Activated T-helper 9 cell treated with anti-CD3 and anti-CD28 coated beads, Interleukin-2, amount 50 U/mL, for 16 hours (primary cell): ENCODE data around the gene PER3.

Source experiments
- DNase-seq: peaks from one replicate; pipeline ENCODE4 v3.0.0-alpha.2; 2020; ENCODE audit warnings: low read depth

Gene PER3

GRCh38 chr1:7783826-7784491 is at the start of gene PER3:
Gene PER3, plus strand, starts transcription at chr1:7784291. Its CDS starts 587 bp downstream, at chr1:7784878.
- DNase-seq, result peak; percentile 87

- DNase-seq, result no peak
Observed at GRCh38 chr1:7738044-7738443, 46.0 kb upstream of the PER3 start.

GRCh38 chr1:7743346-7743745 is 40.7 kb upstream of the PER3 start:
- DNase-seq, result no peak

GRCh38 chr1:7744882-7745281 is 39.2 kb upstream of the PER3 start:
- DNase-seq, result no peak

- no peak for DNase-seq
Observed at GRCh38 chr1:7745783-7746182, 38.3 kb upstream of the PER3 start.

DNA sequence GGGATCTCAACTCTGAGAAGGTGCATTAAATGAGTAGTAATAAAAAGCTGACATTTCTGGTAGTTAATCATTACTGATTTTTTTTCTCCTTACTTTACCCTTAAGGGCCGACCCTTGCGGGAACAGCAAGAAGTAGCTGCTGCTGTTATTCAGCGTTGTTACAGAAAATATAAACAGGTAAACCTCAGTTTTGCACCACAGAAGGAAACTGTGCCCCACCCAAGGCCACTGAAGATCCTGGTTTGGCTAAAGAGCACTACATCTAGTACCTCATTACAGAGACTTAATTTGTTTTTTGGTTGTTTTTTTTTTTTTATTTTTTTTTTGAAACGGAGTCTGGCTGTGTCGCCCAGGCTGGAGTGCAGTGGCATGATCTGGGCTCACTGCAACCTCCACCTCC is 36.5 kb upstream of the PER3 start:
- no peak for DNase-seq

- no peak for DNase-seq
Observed at GRCh38 chr1:7749126-7749525, 35.0 kb upstream of the PER3 start.

DNA sequence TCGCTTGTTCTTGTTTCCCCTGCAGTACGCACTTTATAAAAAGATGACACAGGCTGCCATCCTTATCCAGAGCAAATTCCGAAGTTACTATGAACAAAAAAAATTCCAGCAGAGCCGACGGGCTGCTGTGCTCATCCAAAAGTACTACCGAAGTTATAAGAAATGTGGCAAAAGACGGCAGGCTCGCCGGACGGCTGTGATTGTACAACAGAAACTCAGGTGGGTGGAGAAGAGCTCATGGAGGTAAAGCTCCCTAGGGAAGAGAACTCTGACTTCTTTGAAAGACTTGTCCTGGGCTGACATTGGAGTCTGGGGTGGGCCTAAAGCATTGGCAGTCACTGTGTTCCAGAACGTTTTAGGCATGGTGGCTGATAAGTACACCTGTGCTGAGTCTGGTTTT is 32.9 kb upstream of the PER3 start:
- no peak for DNase-seq

DNA sequence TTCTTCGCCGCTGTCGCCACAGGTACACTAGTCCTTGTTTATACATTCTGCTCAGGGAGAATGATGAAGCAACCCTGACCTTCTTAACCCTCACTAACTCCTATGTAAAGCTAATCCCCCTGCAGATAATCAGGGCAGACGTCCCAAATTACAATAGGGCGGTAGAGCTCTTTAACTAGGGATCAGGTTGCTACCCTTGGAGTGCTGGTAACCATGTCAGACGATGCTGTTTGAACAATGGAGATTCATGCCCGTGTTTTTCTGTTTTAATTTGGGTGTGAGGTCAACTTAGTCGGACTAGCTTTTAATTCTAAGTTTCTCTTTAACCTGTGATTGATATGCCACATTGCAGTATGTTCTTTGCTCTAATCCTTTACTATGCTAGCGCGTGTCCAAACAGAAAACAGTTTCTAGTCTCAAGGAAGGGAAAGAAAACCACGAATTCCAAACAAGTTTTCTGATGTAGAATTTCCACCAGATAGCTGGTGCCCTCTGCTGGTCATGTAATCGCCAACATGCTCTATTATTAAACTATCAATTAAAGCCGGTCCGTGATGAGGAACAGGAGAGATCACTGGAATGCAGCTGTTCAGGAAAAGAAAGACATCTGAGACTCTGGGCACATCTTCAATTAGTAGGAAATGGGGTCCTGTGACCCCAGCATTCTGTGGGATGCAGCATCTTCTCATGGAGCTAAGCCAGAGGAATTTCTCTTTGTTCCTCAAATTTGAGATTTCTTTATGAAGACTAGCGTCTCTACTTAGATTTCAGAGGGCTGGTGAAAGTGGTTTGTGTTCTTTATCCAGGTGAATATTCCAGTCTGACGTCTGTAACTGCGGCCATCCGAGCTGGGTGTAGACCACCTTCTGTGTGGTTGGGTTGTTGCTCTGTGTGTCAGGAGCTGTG is 31.3 kb upstream of the PER3 start:
- peak; percentile 12 for DNase-seq

DNA sequence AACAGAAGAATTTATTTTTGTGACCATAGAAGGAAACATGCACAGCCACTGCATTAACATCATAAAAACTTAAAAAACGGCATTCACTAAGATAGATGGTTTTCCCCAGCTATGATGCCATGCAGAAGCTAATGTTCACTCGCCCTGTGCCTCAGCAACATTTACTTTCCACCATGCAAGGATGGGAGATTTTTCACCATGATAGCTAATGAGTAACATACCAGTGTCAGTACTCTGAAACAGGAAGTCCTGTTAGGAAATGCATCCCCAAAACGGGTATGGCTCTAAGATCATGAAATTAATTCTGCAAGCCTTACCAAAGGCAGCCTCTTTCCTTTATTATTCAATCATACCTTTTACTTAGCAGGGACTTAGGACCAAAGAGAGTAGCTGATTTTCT is 30.4 kb upstream of the PER3 start:
- no peak for DNase-seq

DNA sequence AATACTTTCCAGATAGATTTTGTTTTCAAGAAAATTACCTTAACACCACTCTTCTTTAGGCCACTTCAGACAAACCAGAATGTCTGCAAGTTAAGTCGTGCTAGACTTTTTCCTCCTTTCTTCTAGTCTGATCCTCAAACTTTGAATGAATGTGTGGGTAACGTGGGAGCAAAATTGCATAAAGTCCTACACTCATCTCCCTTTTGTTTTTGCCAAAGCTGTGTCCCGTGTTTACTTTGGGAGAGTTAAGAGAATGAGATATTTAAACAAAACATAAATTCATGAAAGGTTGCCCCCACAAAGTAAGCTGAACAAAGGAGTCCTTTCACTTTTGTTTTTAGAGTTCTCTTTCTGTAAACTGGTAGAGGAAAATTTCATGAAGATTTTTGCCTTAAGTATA is 29.9 kb upstream of the PER3 start:
- DNase-seq, result no peak

GRCh38 chr1:7755448-7755847 is 28.6 kb upstream of the PER3 start:
- DNase-seq, result no peak

DNA sequence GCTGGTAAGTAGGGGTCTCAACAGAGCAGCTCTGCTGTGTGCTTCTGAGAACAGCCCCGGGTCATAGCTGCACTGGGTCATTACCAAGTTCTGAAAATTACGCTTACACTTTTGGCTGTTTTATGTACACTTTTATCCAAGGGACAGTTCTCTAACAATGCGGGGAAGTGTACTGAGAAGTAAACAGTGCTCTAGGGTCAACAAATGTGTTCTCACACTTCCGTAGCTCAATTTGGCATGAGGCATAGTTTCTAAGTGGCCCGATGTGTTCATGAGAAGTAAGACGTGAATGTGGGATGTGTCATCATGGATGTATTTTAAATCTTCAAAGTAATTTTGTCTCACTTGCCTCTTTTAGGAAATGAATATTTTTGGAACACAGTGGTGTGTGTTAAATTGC is 23.8 kb upstream of the PER3 start:
- DNase-seq, result no peak

DNA sequence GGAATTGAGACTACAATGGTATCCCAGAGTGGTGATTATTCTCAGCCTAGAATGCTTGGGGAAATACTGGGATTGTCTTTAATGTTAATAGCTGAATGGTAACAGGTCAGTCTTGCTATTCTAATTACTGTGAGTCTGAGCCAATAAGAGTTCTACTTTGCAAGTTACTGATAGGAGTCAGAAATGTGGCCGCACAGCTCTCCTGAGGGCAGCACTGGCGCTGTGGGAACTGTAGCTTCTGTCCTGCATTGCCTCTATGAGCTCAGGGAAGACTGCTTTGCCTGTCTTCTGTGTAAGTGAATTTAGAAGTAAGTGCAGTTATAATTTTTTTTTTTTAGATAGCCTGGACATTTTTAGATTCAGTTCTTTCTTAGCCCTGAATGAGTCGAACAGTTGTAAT is 23.0 kb upstream of the PER3 start:
- DNase-seq, result no peak

DNA sequence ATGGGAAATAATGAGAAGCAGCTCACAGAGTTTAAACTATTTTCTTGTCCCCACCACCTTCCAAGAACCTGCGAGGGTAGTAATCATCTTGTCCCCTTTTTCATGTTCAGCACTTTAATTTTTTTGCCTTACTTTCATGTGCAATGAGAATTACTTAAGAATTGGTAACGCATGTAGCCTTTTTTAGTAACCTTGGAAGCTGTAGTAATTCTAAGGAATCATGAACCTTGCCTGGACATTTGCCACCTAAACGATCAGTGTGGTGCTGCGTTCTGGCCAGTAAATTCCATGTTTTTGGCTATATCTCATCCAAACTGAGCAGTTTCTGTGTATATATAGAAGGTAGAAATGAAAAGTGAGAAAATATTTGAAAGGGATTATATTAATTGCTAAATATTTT is 16.9 kb upstream of the PER3 start:
- DNase-seq, result no peak

DNA sequence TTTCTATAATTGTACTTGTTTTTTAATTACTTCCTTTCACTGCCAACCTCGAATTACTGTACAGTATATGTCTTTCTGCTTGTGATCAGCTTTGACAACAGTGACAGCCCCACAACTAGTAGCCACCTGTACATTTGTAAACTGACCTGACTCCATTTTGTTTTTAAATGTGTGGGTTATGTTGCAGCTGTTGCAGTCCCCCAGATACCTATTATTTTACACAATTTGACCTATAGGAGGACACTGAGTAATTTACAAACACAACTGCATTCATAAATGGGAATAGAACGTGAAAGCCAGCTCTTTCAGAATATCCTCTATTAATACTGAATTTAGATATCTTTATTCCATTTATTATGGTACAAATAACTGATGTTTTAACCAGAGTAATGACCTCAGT is 15.5 kb upstream of the PER3 start:
- DNase-seq, result no peak

GRCh38 chr1:7769673-7770412 is 14.2 kb upstream of the PER3 start:
- DNase-seq, result no peak

- DNase-seq, result no peak
Observed at GRCh38 chr1:7770669-7770996, 13.5 kb upstream of the PER3 start.

DNA sequence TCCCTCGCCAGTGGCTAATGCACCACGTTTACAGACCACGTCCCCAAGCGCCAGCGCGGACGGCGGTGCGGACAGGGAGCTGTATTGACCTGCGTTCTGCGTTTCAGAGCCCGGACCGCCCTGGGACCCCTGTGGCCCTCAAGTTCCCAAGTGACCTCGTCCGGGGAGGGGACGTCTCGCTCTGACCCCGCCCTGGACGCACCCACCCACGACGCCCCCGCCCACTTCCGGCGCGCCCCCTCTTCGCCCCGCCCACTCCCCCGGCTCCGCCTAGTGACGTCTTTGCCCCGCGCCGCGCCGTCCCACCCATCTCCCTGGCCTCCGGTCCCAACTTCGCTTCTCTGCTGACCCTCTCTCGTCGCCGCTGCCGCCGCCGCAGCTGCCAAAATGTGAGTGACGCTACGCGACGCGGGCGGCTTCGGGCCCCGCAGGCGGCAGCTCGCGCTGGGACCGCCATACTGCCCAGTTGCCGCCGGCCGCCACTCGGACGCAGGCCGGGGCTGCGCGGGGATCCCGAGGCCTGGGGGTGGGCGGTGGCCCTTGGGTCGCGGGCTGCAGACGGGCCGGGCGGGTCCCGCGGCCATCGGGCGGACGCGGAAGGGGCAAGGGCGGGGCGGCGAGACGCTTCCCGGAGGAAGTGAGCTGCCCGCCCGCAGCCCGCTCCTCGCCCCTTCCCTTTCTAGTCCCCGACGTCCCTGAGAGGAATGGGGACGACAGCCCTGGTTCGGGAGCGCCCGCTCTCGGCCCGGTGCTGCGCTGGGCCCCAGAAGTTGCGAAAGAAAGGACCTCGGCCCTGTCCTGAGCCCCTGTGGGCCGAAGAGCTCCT is 12.9 kb upstream of the PER3 start, which contains the start of gene VAMP3:
Gene VAMP3, plus strand, starts transcription at position 300 of the 826 bp plus-strand sequence. Its CDS starts 88 bp downstream, at position 388.
- DNase-seq, result peak; percentile 83

GRCh38 chr1:7771823-7772299 is 12.2 kb upstream of the PER3 start:
- no peak for DNase-seq

GRCh38 chr1:7777591-7777990 is 6.5 kb upstream of the PER3 start:
- no peak for DNase-seq

DNA sequence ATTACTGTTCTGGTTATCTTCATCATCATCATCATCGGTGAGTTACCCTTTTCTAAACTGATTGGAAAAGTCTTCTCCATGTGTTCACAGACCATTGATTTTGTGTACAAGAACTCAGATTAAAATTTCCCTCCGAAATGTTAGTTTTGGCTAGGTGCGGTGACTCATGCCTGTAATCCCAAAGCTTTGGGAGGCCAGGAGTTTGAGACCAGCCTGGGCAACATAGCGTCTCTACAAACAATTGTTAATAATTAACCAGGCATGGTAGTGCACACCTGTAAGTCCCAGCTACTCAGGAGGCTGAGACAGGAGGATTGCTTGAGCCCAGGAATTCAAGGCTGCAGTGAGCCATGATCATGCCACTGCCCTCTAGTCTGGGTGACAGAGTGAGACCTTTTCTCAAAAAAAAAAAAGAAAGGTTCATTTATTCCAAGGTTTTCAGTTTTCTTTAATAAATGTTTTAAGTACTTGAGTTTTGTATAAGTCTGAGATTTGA is 5.9 kb upstream of the PER3 start:
- DNase-seq, result no peak
